Urinary bladder (tissue), 4 donors: ENCODE measurements around the gene PLXNA2. TPM values are rescaled to one million over a fixed set of nuclear protein-coding genes. Genes with fewer than 3 reads are reported as not detected.

Experiments
- DNase-seq: peaks from one replicate; pipeline ENCODE4 v3.0.0-alpha.2; 2015; ENCODE audit errors: extremely low spot score
- H3K27ac ChIP-seq: one replicate; pipeline ENCODE4 v1.5.1; 2013; ENCODE audit warnings: low read depth, mild to moderate bottlenecking, moderate library complexity
- H3K36me3 ChIP-seq: one replicate; pipeline ENCODE4 v1.6.1; 2013; ENCODE audit warnings: mild to moderate bottlenecking, moderate library complexity; ENCODE audit not compliant: insufficient read depth
- H3K4me1 ChIP-seq: one replicate; pipeline ENCODE4 v1.6.1; 2013; ENCODE audit warnings: mild to moderate bottlenecking, moderate library complexity; ENCODE audit not compliant: insufficient read depth
- H3K4me3 ChIP-seq: one replicate; pipeline ENCODE4 v1.5.1; 2013; ENCODE audit warnings: low read depth, low read length
- WGBS: extraction: QIAGEN DNeasy Blood & Tissue Kit; methylation state at CpG from one replicate; pipeline ENCODE4 v1.1.7; 2013; 5-methylcytosine and 5-hydroxymethylcytosine counted together
- polyA plus RNA-seq: library from polyadenylated mRNA; stranded (reverse); fragments of 200-250 nt; gene quantifications from one replicate; pipeline ENCODE4 v1.2.3, GENCODE V29; 2013
- total RNA-seq: library from RNA; depleted of rRNA; stranded (reverse); fragments of >200 nt; gene quantifications from one replicate; pipeline ENCODE4 v1.2.3, GENCODE V29; 2014
- donor health status: healthy with polysubstance abuse.
- donor health status: healthy.

Gene PLXNA2
- total and polyA plus RNA-seq, 2 donors: 15.1 to 20.0 TPM

- no peak for DNase-seq
- no peaks in the 10 kb centered on the region for H3K36me3 ChIP-seq
- no peaks in the 10 kb centered on the region for H3K4me1 ChIP-seq
- H3K4me3 ChIP-seq: no peak overlapping the region
- 87% methylated on average over 12 of the region's 12 CpGs for WGBS
- H3K27ac ChIP-seq: no peak overlapping the region
These were observed 125.2 kb downstream of the PLXNA2 start for GRCh38 chr1:208118841-208119606.

GRCh38 chr1:208118306-208118705 is 125.9 kb downstream of the PLXNA2 start:
- Histone ChIP-seq H3K4me1 (no peaks in the 10 kb centered on the region), H3K27ac (no peak overlapping the region), H3K4me3 (no peak overlapping the region), H3K36me3 (no peaks in the 10 kb centered on the region)
- 60% methylated on average over 5 of the region's 5 CpGs for WGBS
- no peak for DNase-seq

DNA sequence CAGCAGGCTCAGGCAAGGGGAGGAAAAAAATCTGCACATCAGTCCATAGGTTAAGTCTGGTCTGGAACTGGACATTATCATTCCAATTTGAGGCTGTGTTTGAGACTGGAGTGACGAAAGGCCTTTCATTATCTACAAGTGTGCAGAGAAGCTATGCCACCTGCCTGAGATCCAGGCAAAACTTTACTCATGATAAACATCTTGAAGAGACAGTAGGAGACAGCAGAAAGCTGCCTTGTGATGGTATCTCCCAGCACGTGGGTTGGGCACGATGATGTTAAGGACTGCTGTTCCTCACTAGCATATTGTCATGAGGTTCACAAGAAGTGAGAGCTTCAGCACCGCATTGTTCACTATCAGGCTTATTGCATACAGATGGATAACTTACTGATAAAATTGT is 126.4 kb downstream of the PLXNA2 start:
- DNase-seq: no peak
- no peaks in the 10 kb centered on the region for H3K4me1 ChIP-seq
- H3K36me3 ChIP-seq: no peaks in the 10 kb centered on the region
- H3K27ac ChIP-seq: no peak overlapping the region
- WGBS: 53% methylated on average over 4 of the region's 4 CpGs
- H3K4me3 ChIP-seq: no peak overlapping the region

DNA sequence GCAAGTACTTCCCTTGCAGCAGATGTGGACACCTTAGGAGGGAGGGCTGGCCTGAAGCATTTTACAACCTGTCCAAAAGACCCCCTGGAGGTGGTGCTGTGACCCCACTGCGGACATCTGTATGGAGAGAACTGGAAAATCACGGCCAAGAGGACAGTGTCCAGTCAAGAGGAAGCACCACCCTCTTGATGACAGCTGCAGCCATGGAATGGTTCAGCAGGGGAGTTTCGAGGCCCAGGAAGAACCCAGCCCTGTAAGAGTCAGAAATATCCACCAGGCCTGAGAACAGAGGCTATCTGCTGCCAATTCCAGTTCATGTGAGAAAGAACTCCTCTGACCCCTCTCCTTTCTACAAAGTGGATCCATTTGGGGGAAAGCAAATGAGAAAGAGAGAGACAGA is 126.8 kb downstream of the PLXNA2 start:
- H3K4me3 ChIP-seq: no peak overlapping the region
- no peak for DNase-seq
- no peaks in the 10 kb centered on the region for H3K4me1 ChIP-seq
- H3K36me3 ChIP-seq: no peaks in the 10 kb centered on the region
- 61% methylated on average over 3 of the region's 3 CpGs for WGBS
- H3K27ac ChIP-seq: no peak overlapping the region

DNA sequence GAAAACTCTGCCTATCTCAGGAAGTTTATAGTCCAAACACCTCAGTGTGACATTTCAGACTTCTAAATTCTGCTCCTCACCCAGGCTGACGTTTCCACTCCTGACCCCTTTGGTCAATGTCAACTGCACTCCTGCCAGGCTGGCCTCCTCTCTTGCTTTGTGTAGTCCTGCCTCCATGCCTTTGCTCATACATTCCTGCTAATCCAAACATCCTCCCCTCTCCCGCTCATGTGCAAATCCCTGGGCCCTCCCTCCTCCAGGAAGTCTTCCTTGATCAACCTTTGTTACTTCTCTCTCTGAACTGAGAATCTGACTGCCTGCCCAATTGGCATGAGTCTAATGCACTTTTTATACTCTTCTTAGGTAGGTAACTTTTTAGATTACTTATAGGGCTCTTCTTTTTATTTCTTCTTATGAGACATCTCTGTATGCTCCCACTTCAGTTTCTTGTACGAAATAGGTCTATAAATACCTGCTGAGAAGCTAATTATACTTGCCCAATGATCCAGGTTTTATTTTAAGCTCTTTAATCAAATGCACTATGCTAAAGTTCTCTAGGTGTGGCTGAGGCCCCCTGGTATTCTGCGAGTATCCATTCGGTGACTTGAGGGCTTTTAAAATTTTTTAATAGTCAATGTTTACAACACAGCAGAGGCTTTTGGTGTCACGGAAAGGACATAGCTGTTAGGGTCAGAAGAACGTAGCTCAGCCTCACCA is 128.1 kb downstream of the PLXNA2 start:
- Histone ChIP-seq H3K27ac (no peak overlapping the region), H3K4me1 (no peaks in the 10 kb centered on the region), H3K4me3 (no peak overlapping the region), H3K36me3 (no peaks in the 10 kb centered on the region)
- WGBS: 72% methylated on average over 7 of the region's 7 CpGs
- no peak for DNase-seq

DNA sequence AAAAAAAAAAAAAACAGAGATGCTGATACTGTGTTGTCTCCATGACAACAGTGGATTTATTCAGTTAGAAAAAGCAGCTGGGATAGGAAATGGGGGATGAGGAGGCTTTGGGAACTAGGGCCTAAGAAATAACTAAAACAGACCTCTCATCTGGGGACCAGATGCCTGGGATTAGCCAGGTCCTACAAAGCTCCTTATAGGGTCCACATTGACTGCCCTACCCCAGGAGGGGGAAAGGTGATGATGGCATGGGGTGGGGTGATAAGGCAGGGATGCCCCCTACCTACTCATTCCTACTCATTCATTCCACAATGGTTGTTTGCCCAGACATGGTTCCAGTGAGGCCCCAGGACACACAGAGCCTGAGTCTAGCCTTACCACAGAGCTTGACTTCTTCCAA is 131.2 kb downstream of the PLXNA2 start:
- Histone ChIP-seq H3K27ac (no peak overlapping the region), H3K36me3 (no peaks in the 10 kb centered on the region), H3K4me3 (no peak overlapping the region), H3K4me1 (no peaks in the 10 kb centered on the region)
- DNase-seq: no peak

DNA sequence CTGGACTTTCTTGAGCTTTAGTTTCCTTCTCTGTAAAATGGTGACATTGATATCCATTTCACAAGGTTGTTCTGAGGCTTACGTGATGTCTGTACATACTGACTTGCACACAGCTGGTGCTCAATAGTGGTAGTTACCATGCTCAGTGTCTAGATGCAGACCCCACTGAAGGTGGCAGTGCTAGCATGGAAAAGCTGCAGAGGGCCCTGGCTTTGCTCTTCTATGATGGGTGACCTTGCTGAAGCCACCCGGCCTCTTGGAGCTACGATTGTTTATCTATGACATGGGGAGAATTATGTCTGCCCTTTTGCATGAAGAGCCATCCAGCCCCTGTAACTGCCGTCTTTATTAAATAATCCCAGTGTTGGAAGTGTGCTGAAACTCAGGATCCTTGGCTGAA is 131.8 kb downstream of the PLXNA2 start:
- no peak overlapping the region for H3K27ac ChIP-seq
- no peak for DNase-seq
- no peak overlapping the region for H3K4me3 ChIP-seq
- 55% methylated on average over 4 of the region's 4 CpGs for WGBS
- no peaks in the 10 kb centered on the region for H3K36me3 ChIP-seq
- no peaks in the 10 kb centered on the region for H3K4me1 ChIP-seq

DNA sequence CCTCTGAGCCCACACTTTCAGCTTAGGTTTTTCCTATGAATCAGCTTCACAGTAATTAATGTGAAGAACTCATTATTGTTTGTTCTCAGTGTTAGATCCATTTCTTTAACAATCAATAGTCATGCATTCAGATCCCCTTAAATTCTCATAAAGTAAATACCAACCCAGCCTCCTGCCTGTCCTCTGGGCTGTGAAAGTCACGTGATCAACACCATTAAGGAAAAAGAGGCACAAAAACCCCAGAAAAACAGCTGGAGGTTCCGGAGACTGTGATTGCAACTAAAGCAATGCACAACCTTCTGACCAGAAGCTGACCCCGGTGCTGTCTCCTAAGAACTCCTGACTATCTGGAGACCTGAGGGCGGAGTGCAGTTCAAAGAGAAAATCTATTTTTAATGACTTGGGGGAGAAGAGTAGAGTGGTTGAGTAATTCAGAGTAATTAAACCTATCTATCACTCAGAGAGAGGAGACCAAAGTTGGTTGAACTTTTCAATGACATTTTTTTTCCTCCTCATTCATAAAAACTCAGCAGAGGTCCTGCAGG is 132.5 kb downstream of the PLXNA2 start:
- no peak for DNase-seq
- 90% methylated on average over 4 of the region's 4 CpGs for WGBS

DNA sequence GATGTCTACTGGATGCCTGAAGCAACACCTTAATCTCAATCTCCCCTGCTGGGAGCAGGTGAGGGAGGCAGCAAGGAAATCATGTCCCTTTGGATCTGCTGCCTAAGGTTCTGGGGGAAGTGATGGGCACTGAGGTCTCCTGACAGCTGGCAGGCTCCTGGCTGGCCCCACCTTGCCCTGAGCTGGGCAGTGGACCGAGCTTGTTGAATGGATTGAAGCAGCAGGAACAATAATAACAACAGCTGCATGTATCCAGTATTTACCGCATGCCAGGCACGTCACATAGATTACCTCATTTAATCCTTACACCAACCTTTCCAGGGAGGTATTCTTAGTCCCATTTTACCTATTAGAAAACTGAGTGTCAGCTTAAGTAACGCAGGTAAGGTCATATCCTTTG is 133.9 kb downstream of the PLXNA2 start:
- Histone ChIP-seq H3K4me1 (no peaks in the 10 kb centered on the region), H3K27ac (no peak overlapping the region), H3K36me3 (no peaks in the 10 kb centered on the region), H3K4me3 (no peak overlapping the region)
- no peak for DNase-seq
- 93% methylated on average over 4 of the region's 4 CpGs for WGBS

More for the DNA sequence above, 132.5 kb downstream of the PLXNA2 start:
- no peak overlapping the region for H3K4me3 ChIP-seq
- no peak overlapping the region for H3K27ac ChIP-seq
- H3K4me1 ChIP-seq: no peaks in the 10 kb centered on the region
- no peaks in the 10 kb centered on the region for H3K36me3 ChIP-seq

- H3K36me3 ChIP-seq: no peaks in the 10 kb centered on the region
- no peak overlapping the region for H3K27ac ChIP-seq
- no peak overlapping the region for H3K4me3 ChIP-seq
- WGBS: 95% methylated on average over 5 of the region's 5 CpGs
- H3K4me1 ChIP-seq: no peaks in the 10 kb centered on the region
- no peak for DNase-seq
These were observed 135.4 kb downstream of the PLXNA2 start for GRCh38 chr1:208108646-208109330.

GRCh38 chr1:208108213-208108608 is 136.0 kb downstream of the PLXNA2 start:
- Histone ChIP-seq H3K4me3 (no peak overlapping the region), H3K36me3 (no peaks in the 10 kb centered on the region), H3K27ac (no peak overlapping the region), H3K4me1 (no peaks in the 10 kb centered on the region)
- no peak for DNase-seq
- WGBS: 94% methylated on average over 2 of the region's 2 CpGs

GRCh38 chr1:208107425-208108212 is 136.6 kb downstream of the PLXNA2 start:
- 75% methylated on average over 13 of the region's 13 CpGs for WGBS
- H3K36me3 ChIP-seq: no peaks in the 10 kb centered on the region
- no peaks in the 10 kb centered on the region for H3K4me1 ChIP-seq
- no peak overlapping the region for H3K4me3 ChIP-seq
- H3K27ac ChIP-seq: no peak overlapping the region
- no peak for DNase-seq

DNA sequence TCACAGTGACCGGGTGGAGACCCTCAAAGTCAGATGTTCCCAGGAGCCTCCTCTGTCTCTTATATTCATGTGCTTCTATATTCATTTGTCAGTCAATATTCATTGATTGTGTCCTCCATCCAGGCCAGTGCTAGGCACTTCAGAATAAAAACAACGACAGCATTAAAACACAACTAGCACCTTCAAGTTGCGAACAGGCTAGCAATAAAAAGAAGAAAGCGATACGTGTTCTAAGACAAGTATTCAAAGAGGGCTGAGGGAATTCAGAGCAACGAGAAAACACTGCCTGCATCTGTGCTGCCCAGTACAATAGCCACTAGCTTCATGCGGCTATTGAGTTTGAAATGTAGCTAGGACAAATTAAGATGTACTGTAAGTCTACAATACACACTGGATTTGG is 138.0 kb downstream of the PLXNA2 start:
- Histone ChIP-seq H3K36me3 (no peaks in the 10 kb centered on the region), H3K27ac (no peak overlapping the region), H3K4me3 (no peak overlapping the region), H3K4me1 (no peaks in the 10 kb centered on the region)
- no peak for DNase-seq
- WGBS: 90% methylated on average over 7 of the region's 7 CpGs
